ENCODE results near the gene KCNV2.
"Not testable (repeated sequence)": the region's sequence is repeated elsewhere in the genome, so short reads cannot be mapped to it uniquely, and the experiment has no call there.

The KCNV2 gene

GRCh38 chr9:2717385-2717784, at the start of gene KCNV2:
KCNV2 (plus strand) TSS chr9:2717510; CDS start chr9:2717740, 230 bp downstream.
- DNase-seq = no peak

- no peak for DNase-seq
Measured at GRCh38 chr9:2673161-2673560, 44.1 kb upstream of the KCNV2 start.

GRCh38 chr9:2674141-2674824, 43.0 kb upstream of the KCNV2 start:
- no peak for DNase-seq

GRCh38 chr9:2675834-2676233, 41.5 kb upstream of the KCNV2 start:
- no peak for DNase-seq

GRCh38 chr9:2676466-2676865, 40.8 kb upstream of the KCNV2 start:
- no peak for DNase-seq

GRCh38 chr9:2677915-2678889, 39.1 kb upstream of the KCNV2 start:
- no peak for DNase-seq

- no peak for DNase-seq
Measured at GRCh38 chr9:2679011-2679410, 38.3 kb upstream of the KCNV2 start.

- DNase-seq = no peak
Measured at GRCh38 chr9:2681981-2682380, 35.3 kb upstream of the KCNV2 start.

- no peak for DNase-seq
Measured at GRCh38 chr9:2686911-2687310, 30.4 kb upstream of the KCNV2 start.

- DNase-seq = no peak
Measured at GRCh38 chr9:2688636-2689035, 28.7 kb upstream of the KCNV2 start.

GRCh38 chr9:2691212-2691611, 26.1 kb upstream of the KCNV2 start:
- no peak for DNase-seq

GRCh38 chr9:2691626-2692025, 25.7 kb upstream of the KCNV2 start:
- DNase-seq = no peak

GRCh38 chr9:2693056-2693455, 24.3 kb upstream of the KCNV2 start:
- DNase-seq = no peak

- no peak for DNase-seq
Measured at GRCh38 chr9:2697492-2697891, 19.8 kb upstream of the KCNV2 start.

GRCh38 chr9:2700398-2700797, 16.9 kb upstream of the KCNV2 start:
- no peak for DNase-seq

GRCh38 chr9:2700909-2701550, 16.3 kb upstream of the KCNV2 start:
- no peak for DNase-seq

- no peak for DNase-seq
Measured at GRCh38 chr9:2704504-2704903, 12.8 kb upstream of the KCNV2 start.

- DNase-seq = not testable (repeated sequence)
Measured at GRCh38 chr9:2707256-2707655, 10.1 kb upstream of the KCNV2 start.

GRCh38 chr9:2709645-2710101, 7.6 kb upstream of the KCNV2 start:
- no peak for DNase-seq

GRCh38 chr9:2711716-2712115, 5.6 kb upstream of the KCNV2 start:
- DNase-seq = no peak

- no peak for DNase-seq
Measured at GRCh38 chr9:2718001-2718697, 839 bp downstream of the KCNV2 start.

- DNase-seq = no peak
Measured at GRCh38 chr9:2718698-2719033, 1.4 kb downstream of the KCNV2 start.

GRCh38 chr9:2720179-2720654, 2.9 kb downstream of the KCNV2 start:
- no peak for DNase-seq
